Transverse colon (tissue), 3 donors: ENCODE results near the gene DOCK1.

Experiments used
- EP300 ChIP-seq: sonication (generic); formaldehyde crosslinking; IDR thresholded peaks from one replicate; pipeline ENCODE4 v1.6.1; 2017; ENCODE audit warnings: antibody characterized with exemption, low read depth
- POLR2A ChIP-seq: fragments of 450-650 bp; IDR thresholded peaks from one replicate; pipeline ENCODE4 v1.6.1; 2016; ENCODE audit warnings: antibody characterized with exemption, mild to moderate bottlenecking, moderate library complexity
- TF ChIP-seq, protein P1 (sequence below), 5 experiments: fragments of 200-600 bp in 3 of 5; fragments of 450-650 bp in 2 of 5; sonication (generic) in 3 of 5; IDR thresholded peaks; 1 replicate in 2 of 5; 2 replicates in 3 of 5; pipeline ENCODE4 v1.5.1; 2016 to 2017; ENCODE audit warnings: antibody characterized with exemption in 5 of 5, inconsistent platforms in 3 of 5, mild to moderate bottlenecking in 2 of 5, moderate library complexity in 1 of 5

DNA sequence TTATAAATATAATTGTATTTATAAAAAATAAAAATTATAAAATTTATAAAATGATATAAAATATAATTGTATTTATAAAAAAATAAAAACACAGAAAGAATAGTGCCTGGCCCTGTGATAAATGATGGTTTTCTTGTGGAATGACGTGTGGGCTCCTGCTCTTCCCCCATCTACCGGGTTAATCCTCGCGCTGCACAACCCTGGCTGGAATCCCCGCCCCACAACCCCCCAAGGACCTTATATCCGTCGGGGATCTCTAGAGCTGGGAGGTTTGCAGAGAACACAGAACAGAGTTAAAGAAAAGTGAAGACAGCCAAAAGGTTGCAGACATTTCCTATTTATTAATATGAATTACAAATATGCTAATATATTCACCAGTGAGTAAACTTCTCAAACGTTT is 548.5 kb downstream of the DOCK1 start:
- TF ChIP-seq, protein P1, sequence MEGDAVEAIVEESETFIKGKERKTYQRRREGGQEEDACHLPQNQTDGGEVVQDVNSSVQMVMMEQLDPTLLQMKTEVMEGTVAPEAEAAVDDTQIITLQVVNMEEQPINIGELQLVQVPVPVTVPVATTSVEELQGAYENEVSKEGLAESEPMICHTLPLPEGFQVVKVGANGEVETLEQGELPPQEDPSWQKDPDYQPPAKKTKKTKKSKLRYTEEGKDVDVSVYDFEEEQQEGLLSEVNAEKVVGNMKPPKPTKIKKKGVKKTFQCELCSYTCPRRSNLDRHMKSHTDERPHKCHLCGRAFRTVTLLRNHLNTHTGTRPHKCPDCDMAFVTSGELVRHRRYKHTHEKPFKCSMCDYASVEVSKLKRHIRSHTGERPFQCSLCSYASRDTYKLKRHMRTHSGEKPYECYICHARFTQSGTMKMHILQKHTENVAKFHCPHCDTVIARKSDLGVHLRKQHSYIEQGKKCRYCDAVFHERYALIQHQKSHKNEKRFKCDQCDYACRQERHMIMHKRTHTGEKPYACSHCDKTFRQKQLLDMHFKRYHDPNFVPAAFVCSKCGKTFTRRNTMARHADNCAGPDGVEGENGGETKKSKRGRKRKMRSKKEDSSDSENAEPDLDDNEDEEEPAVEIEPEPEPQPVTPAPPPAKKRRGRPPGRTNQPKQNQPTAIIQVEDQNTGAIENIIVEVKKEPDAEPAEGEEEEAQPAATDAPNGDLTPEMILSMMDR (IDR thresholded peaks at IDR 0.05) = no peak
- TF ChIP-seq POLR2A (no peak), EP300 (no peak)
